Measurements from ENCODE around the gene SNAI3.

DNA sequence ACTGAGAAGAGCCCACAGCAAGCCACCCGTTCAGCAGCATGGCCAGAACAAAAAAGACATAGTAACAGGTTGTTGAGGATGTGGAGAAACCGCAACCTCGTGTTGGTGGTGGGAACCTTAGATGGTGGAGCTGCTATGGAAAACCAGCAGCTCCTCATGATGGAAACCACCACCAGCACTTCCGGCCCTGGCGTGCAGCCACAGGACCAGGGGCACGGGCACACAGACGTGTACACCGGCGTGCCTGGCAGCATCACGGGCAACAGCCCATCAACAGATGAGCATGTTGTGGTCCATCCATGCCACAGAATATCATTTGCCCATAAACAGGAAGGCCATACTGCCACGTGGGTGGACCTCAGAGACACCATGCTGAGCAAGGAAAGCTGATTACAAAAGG, 31.9 kb upstream of the SNAI3 start:
- TF ChIP-seq USF2 (IDR thresholded peaks at IDR 0.05; ENCODE audit: low read depth, low read length) (no peak), RAD21 (IDR thresholded peaks at IDR 0.05; ENCODE audit: low read length) (no peak), MAZ (IDR thresholded peaks at IDR 0.05; ENCODE audit: borderline replicate concordance, low read depth, low read length) (no peak)
- TF ChIP-seq, protein P1, sequence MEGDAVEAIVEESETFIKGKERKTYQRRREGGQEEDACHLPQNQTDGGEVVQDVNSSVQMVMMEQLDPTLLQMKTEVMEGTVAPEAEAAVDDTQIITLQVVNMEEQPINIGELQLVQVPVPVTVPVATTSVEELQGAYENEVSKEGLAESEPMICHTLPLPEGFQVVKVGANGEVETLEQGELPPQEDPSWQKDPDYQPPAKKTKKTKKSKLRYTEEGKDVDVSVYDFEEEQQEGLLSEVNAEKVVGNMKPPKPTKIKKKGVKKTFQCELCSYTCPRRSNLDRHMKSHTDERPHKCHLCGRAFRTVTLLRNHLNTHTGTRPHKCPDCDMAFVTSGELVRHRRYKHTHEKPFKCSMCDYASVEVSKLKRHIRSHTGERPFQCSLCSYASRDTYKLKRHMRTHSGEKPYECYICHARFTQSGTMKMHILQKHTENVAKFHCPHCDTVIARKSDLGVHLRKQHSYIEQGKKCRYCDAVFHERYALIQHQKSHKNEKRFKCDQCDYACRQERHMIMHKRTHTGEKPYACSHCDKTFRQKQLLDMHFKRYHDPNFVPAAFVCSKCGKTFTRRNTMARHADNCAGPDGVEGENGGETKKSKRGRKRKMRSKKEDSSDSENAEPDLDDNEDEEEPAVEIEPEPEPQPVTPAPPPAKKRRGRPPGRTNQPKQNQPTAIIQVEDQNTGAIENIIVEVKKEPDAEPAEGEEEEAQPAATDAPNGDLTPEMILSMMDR (conservative IDR thresholded peaks at IDR 0.05; ENCODE audit: low read depth, low read length): no peak

Data from IMR-90 (cell line).